K562 (cell line): Measurements from ENCODE around the gene USP5. TPM values are rescaled to one million over a fixed set of nuclear protein-coding genes. Genes with fewer than 3 reads are reported as not detected.

Experiments
- BHLHE40 ChIP-seq: IDR thresholded peaks from 2 replicates; pipeline ENCODE4 v1.6.1; 2011; ENCODE audit warnings: low read length, improper control_type of control experiment
- FOXJ2 ChIP-seq: fragments of 200-800 bp; sonication (Bioruptor generic); IDR thresholded peaks from 2 replicates; pipeline ENCODE4 v1.6.1; 2016; ENCODE audit warnings: missing genetic modification characterization, missing compliant biosample characterization
- ILK ChIP-seq: fragments of 450-650 bp; IDR thresholded peaks from 2 replicates; pipeline ENCODE4 v1.6.1; 2016; ENCODE audit warnings: missing genetic modification characterization, low read depth, mild to moderate bottlenecking, missing compliant biosample characterization, moderate library complexity, borderline replicate concordance
- MAFK ChIP-seq: IDR thresholded peaks from 2 replicates; pipeline ENCODE4 v1.6.1; 2011; ENCODE audit warnings: low read length, improper control_type of control experiment
- MBD2 ChIP-seq: sonication (generic); IDR thresholded peaks from 2 replicates; pipeline ENCODE4 v1.6.1; 2016; ENCODE audit warnings: low read depth, borderline replicate concordance
- MIER1 ChIP-seq: fragments of 450-650 bp; IDR thresholded peaks from 2 replicates; pipeline ENCODE4 v1.6.1; 2016; ENCODE audit warnings: antibody characterized with exemption, mild to moderate bottlenecking, low read depth
- NFYB ChIP-seq: IDR thresholded peaks from 2 replicates; pipeline ENCODE4 v1.6.1; 2011; ENCODE audit warnings: mild to moderate bottlenecking, moderate library complexity; ENCODE audit not compliant: insufficient read length; ENCODE audit errors: extremely low read depth
- PCBP1 ChIP-seq: fragments of 200-400 bp; formaldehyde crosslinking; IDR thresholded peaks from 2 replicates; pipeline ENCODE4 v1.6.1; 2018; ENCODE audit warnings: mild to moderate bottlenecking, low read depth, low read length; ENCODE audit not compliant: poor library complexity, severe bottlenecking
- POLR2B ChIP-seq: fragments of 450-650 bp; IDR thresholded peaks from 2 replicates; pipeline ENCODE4 v1.6.1; 2018; ENCODE audit warnings: low read depth; ENCODE audit not compliant: partially characterized antibody
- RBM34 ChIP-seq: fragments of 200-400 bp; formaldehyde crosslinking; IDR thresholded peaks from 2 replicates; pipeline ENCODE4 v1.6.1; 2018; ENCODE audit warnings: low read length, borderline replicate concordance; ENCODE audit not compliant: insufficient read depth
- SRSF1 ChIP-seq: fragments of 200-400 bp; formaldehyde crosslinking; IDR thresholded peaks from 2 replicates; pipeline ENCODE4 v1.6.1; 2017; ENCODE audit warnings: mild to moderate bottlenecking, low read depth, low read length, moderate library complexity
- STAT5B ChIP-seq: fragments of 250-450 bp; sonication (Bioruptor Pico); IDR thresholded peaks from 2 replicates; pipeline ENCODE4 v1.8.0; 2021; ENCODE audit warnings: mild to moderate bottlenecking, inconsistent platforms
- TCF7L2 ChIP-seq: fragments of 150-350 bp; IDR thresholded peaks from 2 replicates; pipeline ENCODE4 v1.6.1; 2016; ENCODE audit warnings: low read depth, mild to moderate bottlenecking, low read length, moderate library complexity
- TRIM24 ChIP-seq, 2 experiments: fragments of 450-650 bp; IDR thresholded peaks; 2 replicates each; pipeline ENCODE4 v1.6.1; 2016
- ZNF197 ChIP-seq: fragments of 200-800 bp; sonication (Bioruptor generic); IDR thresholded peaks from 2 replicates; pipeline ENCODE4 v1.6.1; 2016; ENCODE audit warnings: low read depth, missing genetic modification characterization, missing compliant biosample characterization
- ZNF583 ChIP-seq: fragments of 250-450 bp; sonication (Bioruptor Pico); IDR thresholded peaks from 2 replicates; pipeline ENCODE4 v1.4.0; 2020
- polyA plus RNA-seq, 8 experiments: library from polyadenylated mRNA; depleted of rRNA in 4 of 8; stranded (reverse) in 5 of 8; unstranded in 3 of 8; fragments of >200 nt; fragmentation: Nextera tagmentation in 2 of 8; fragmentation: Illumina TruSeq in 1 of 8; extraction: Ambion mirVana in 2 of 8; extraction: Trizol in 1 of 8; gene quantifications; 2 replicates each; pipeline versions ENCODE4 v1.2.1 to v1.2.3, GENCODE V29; 2011 to 2014; ENCODE audit warnings: inconsistent platforms in 1 of 8, missing spikeins in 1 of 8
- total RNA-seq, 7 experiments: library from RNA; depleted of rRNA in 6 of 7; stranded (reverse); fragments of >200 nt in 6 of 7; fragmentation: Illumina TruSeq in 2 of 7; extraction: Trizol in 2 of 7; gene quantifications; 2 replicates each; pipeline versions ENCODE4 v1.2.1 to v1.2.3, GENCODE V29; 2011 to 2021; ENCODE audit warnings: low replicate concordance in 1 of 7
- TF ChIP-seq, protein P1 (sequence below): fragments of 250-450 bp; sonication (Bioruptor Pico); IDR thresholded peaks from 2 replicates; pipeline ENCODE4 v1.9.0; 2021; ENCODE audit warnings: mild to moderate bottlenecking, inconsistent platforms
- TF ChIP-seq, protein P2 (sequence below), 3 experiments: fragments of 200-800 bp in 1 of 3; sonication (Bioruptor generic) in 1 of 3; sonication (generic) in 1 of 3; formaldehyde crosslinking in 1 of 3; IDR thresholded peaks; 2 replicates each; pipeline versions ENCODE4 v1.6.1 to v1.8.0; 2016 to 2022; ENCODE audit warnings: mild to moderate bottlenecking in 2 of 3, missing compliant biosample characterization in 2 of 3, missing genetic modification characterization in 2 of 3, missing genetic modification reagents in 1 of 3
- TF ChIP-seq, protein P3 (sequence below), 3 experiments: IDR thresholded peaks in 2 of 3; conservative IDR thresholded peaks in 1 of 3; 2 replicates each; pipeline ENCODE4 v1.5.1; 2011 to 2012; ENCODE audit warnings: low read length in 3 of 3, mild to moderate bottlenecking in 3 of 3, control low read depth in 2 of 3, improper control_type of control experiment in 1 of 3, inconsistent platforms in 1 of 3, low read depth in 1 of 3, mixed read lengths in 1 of 3, moderate library complexity in 1 of 3; ENCODE audit not compliant: insufficient read depth in 2 of 3
- TF ChIP-seq, protein P4 (sequence below): fragments of 250-450 bp; sonication (Bioruptor Pico); IDR thresholded peaks from 2 replicates; pipeline ENCODE4 v1.4.0; 2020; ENCODE audit warnings: mild to moderate bottlenecking, moderate library complexity

Gene USP5
- total and polyA plus RNA-seq, 9 of the 15 experiments (the other 6 are each of a cell fraction or from before 2014, with no cell fraction given): 1.4 to 107 (median 48.6) TPM

DNA sequence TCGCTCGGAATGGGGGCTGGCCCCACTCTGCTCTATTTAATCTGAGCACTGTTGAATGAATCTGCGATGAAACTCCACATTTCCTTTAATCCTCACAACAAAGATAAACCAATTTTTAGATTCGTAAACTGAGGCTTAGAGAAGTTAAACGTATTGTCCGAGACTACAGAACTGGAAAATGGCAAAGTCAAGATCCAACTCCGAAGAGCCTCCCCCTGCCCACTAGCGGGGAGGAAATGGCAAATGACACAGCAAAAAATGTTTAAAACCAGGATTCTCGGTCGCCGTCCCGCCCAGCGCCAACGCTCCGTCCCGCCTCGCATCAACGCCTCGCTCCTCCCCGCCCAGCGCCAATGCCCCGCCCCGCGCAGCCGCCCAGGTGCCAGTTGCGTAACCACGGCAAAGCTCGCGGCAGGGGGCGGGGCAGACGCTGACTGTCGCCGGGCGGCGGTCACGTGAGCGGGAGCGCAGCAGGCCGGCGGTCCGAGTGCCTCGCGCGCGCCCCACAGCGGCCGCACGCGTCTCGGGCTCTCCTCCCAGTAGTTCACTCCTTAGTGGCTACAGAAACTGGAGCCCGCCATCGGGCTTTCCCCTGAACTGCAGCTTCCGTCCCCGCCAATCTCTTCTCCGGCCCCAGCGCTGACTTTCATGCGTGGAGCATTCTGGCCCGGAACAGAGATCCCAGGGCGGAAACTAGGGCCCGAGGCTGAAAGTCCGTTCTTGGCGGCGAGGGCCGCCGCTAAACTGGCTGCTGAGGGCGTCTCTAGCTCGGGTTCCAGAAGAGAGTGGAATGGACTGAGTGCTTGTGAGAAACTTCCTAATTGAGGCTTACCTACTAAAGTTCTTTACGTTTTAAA is 39.1 kb downstream of the USP5 start (continued):
- no peak for TF ChIP-seq ILK (tag)
- TF ChIP-seq ZNF583 (CRISPR knock-in tag): no peak
- peak; percentile 99 for TF ChIP-seq BHLHE40
- TF ChIP-seq NFYB: no peak
- TF ChIP-seq MBD2: no peak
- TF ChIP-seq MIER1: no peak; the same call in 1 of the 2 replicates
- TF ChIP-seq, protein P1, sequence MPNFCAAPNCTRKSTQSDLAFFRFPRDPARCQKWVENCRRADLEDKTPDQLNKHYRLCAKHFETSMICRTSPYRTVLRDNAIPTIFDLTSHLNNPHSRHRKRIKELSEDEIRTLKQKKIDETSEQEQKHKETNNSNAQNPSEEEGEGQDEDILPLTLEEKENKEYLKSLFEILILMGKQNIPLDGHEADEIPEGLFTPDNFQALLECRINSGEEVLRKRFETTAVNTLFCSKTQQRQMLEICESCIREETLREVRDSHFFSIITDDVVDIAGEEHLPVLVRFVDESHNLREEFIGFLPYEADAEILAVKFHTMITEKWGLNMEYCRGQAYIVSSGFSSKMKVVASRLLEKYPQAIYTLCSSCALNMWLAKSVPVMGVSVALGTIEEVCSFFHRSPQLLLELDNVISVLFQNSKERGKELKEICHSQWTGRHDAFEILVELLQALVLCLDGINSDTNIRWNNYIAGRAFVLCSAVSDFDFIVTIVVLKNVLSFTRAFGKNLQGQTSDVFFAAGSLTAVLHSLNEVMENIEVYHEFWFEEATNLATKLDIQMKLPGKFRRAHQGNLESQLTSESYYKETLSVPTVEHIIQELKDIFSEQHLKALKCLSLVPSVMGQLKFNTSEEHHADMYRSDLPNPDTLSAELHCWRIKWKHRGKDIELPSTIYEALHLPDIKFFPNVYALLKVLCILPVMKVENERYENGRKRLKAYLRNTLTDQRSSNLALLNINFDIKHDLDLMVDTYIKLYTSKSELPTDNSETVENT: 0 out of 2 replicates have a peak, but pooled peaks have one; percentile 63
- TF ChIP-seq PCBP1: no peak
- TF ChIP-seq ZNF197 (CRISPR knock-in tag): no peak
- no peak for TF ChIP-seq TCF7L2
- 0 out of 2 replicates have a peak, but pooled peaks have one; percentile 34 for TF ChIP-seq FOXJ2 (tag)
- TF ChIP-seq, protein P2, sequence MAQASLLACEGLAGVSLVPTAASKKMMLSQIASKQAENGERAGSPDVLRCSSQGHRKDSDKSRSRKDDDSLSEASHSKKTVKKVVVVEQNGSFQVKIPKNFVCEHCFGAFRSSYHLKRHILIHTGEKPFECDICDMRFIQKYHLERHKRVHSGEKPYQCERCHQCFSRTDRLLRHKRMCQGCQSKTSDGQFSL (CRISPR knock-in tag; IDR thresholded peaks at IDR 0.05): no peak
- TF ChIP-seq, protein P2 (tag; IDR thresholded peaks at IDR 0.05): no peak
- no peak for TF ChIP-seq SRSF1
- TF ChIP-seq, protein P3, sequence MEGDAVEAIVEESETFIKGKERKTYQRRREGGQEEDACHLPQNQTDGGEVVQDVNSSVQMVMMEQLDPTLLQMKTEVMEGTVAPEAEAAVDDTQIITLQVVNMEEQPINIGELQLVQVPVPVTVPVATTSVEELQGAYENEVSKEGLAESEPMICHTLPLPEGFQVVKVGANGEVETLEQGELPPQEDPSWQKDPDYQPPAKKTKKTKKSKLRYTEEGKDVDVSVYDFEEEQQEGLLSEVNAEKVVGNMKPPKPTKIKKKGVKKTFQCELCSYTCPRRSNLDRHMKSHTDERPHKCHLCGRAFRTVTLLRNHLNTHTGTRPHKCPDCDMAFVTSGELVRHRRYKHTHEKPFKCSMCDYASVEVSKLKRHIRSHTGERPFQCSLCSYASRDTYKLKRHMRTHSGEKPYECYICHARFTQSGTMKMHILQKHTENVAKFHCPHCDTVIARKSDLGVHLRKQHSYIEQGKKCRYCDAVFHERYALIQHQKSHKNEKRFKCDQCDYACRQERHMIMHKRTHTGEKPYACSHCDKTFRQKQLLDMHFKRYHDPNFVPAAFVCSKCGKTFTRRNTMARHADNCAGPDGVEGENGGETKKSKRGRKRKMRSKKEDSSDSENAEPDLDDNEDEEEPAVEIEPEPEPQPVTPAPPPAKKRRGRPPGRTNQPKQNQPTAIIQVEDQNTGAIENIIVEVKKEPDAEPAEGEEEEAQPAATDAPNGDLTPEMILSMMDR (IDR thresholded peaks at IDR 0.05 in 2 of 3, conservative IDR thresholded peaks at IDR 0.05 in 1 of 3; ENCODE audit: insufficient read depth in 2 of 3, low read depth in 1 of 3, low read length in 3 of 3): peak; percentile 78 to 95 (median 88)
- TF ChIP-seq RBM34: no peak
- TF ChIP-seq STAT5B (CRISPR knock-in tag): no peak
- TF ChIP-seq POLR2B: peak; percentile 70
- TF ChIP-seq, protein P4, sequence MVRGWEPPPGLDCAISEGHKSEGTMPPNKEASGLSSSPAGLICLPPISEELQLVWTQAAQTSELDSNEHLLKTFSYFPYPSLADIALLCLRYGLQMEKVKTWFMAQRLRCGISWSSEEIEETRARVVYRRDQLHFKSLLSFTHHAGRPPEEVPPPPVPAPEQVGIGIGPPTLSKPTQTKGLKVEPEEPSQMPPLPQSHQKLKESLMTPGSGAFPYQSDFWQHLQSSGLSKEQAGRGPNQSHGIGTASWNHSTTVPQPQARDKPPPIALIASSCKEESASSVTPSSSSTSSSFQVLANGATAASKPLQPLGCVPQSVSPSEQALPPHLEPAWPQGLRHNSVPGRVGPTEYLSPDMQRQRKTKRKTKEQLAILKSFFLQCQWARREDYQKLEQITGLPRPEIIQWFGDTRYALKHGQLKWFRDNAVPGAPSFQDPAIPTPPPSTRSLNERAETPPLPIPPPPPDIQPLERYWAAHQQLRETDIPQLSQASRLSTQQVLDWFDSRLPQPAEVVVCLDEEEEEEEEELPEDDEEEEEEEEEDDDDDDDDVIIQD (CRISPR knock-in tag): no peak
- peak; percentile 91 for TF ChIP-seq MAFK
- peak; percentile 63 to 81; a peak in 3 of 4 replicates for TF ChIP-seq TRIM24 (IDR thresholded peaks at IDR 0.05)
